GM12872 (cell line): ENCODE results near the gene ARMC2.
A peak's percentile ranks its signal among the peaks of the same experiment; 100 is the strongest.

Experiments used
- CTCF ChIP-seq: IDR thresholded peaks from 3 replicates; pipeline ENCODE4 v1.5.1; 2011; ENCODE audit warnings: low read depth, mild to moderate bottlenecking, low read length, moderate library complexity; ENCODE audit not compliant: insufficient read depth

ARMC2 gene

GRCh38 chr6:108811490-108811889 is 36.7 kb upstream of the ARMC2 start:
- TF ChIP-seq CTCF: no peak

GRCh38 chr6:108820006-108820405 is 28.2 kb upstream of the ARMC2 start:
- TF ChIP-seq CTCF: no peak

GRCh38 chr6:108822401-108822800 is 25.8 kb upstream of the ARMC2 start:
- TF ChIP-seq CTCF: no peak

- TF ChIP-seq CTCF: no peak
Measured at GRCh38 chr6:108825326-108825725, 22.9 kb upstream of the ARMC2 start.

- TF ChIP-seq CTCF: no peak
Measured at GRCh38 chr6:108831104-108831503, 17.1 kb upstream of the ARMC2 start.

- no peak for TF ChIP-seq CTCF
Measured at GRCh38 chr6:108832738-108833137, 15.5 kb upstream of the ARMC2 start.

GRCh38 chr6:108835218-108835850 is 12.9 kb upstream of the ARMC2 start:
- peak; percentile 96 for TF ChIP-seq CTCF
